HG02571 (cell line): Measurements from ENCODE around the gene CD81.
"Not testable (repeated sequence)": the region's sequence is repeated elsewhere in the genome, so short reads cannot be mapped to it uniquely, and the experiment has no call there.

Experiments used
- ATAC-seq: cut with Tn5 transposase; IDR thresholded peaks from one replicate; pipeline ENCODE4 v1.9.1; 2021; ENCODE audit warnings: mild to moderate bottlenecking, moderate library complexity; ENCODE audit not compliant: unreplicated experiment

Gene CD81

DNA sequence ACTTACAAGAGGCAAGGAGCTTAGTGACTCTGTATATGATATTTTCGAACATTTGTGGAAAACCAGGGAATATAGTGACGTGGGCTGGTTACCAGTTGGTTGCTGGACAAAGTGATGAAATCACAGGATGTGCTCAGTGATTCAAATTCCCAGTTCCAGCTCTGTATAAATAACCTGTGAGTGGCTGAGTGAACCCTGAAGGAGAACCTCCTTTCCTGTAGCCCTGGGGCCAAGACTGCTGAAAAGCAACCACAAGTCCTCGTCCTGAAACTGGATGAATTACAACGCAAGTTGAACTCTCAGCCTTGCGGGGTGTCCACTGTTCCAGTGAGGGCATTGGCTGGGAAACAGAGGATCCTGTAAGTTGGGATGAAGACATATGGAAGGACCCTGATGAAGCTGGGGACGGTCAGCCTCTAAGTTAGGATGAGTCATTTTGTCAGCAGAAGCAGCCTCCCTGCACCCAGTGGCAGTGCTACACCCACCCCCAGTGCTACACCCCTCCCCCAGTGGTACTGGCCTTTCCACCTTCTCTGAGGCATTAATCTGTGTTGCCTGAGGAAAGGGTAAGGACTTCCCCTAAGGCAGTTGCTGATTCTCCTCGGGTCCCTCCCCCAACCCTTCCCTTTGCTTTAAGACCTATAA, 22.0 kb upstream of the CD81 start:
- ATAC-seq = no peak

DNA sequence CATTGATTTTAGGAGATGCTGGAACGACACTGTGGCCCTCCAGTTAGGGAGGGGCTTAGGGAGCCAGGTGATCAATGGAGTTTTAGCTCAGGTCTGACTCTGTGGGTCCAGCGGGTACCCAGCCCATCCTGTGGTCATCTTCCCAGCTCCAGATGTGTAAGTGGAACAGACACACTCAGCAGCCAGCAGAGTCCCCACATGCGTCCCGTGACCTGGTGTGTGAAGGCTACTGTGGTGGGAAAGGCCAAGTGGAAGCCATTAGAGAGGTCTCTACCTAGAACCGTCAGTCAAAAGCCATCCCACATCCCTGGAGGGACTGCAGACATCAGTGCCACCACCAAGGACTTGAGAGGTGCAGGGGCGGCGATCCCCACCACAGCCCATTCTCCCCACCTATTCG, 19.9 kb upstream of the CD81 start:
- ATAC-seq = no peak

DNA sequence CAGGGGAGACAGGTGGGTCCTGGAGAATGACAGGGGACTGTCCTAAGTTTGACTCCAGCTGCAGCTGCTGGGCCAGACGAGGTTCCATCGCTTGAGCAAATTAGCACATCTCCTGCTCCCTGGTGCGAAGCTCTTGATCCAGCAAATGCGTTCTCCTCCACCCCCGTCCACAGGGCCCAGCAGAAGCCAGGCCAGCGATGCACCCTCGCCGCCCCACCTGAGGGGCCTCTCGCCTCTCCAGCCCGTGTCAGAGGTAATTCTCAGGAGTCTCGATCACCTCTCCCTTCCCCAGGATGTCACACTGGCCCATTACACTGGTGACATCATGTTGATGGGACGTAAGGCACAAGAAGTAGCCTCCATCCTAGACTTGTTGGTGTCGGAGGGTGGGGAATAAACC, 19.5 kb upstream of the CD81 start:
- ATAC-seq = not testable (repeated sequence)

DNA sequence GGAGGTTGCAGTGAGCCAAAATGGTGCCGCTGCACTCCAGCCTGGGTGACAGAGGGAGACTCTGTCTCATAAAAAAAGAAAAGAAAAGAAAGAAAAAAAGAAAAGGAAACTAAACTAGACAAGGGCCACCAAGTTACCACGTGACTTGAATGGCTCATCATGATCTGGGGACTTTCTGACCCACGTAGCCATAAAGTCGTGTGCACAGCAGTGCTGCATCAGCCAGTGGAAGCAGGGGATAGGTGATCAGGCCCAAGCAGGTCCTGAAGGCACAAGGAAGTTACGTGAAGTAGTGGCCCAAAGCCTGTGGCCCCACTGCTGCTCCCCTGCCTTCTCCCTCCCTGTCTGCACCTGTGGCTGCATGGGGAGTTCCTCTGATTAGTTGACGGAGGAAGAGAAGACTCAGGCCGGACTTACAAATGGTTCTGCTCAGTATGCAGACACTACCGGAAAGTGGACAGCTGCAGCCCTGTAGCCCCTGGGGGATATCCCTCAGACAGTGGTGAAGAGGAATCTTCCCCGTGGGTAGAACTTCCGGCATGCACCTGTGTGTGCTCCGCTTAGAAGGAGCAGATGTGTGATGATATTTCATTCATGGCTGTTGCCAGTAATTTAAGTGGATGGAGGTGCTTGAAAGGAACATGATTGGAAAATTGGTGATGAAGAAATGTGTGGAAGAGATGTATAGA, 18.2 kb upstream of the CD81 start:
- no peak for ATAC-seq

DNA sequence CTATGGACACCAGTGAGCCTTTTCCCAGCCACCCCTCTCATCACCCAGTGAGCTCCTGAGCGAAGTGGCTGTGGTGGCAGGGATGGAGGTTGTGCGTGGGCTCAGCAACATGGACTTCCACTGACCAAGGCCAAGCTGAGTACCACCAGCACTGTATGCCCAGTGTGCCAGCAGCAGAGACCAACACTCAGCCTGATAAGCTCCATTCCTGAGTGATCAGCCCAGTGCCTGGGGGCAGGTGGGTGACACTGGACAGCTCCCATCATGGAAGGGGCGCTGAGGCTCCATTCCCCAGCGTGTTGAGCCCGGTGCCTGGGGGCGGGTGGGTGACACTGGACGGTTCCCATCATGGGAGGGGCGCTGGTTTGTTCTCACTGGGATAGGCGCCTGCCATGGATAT, 17.6 kb upstream of the CD81 start:
- ATAC-seq = no peak

DNA sequence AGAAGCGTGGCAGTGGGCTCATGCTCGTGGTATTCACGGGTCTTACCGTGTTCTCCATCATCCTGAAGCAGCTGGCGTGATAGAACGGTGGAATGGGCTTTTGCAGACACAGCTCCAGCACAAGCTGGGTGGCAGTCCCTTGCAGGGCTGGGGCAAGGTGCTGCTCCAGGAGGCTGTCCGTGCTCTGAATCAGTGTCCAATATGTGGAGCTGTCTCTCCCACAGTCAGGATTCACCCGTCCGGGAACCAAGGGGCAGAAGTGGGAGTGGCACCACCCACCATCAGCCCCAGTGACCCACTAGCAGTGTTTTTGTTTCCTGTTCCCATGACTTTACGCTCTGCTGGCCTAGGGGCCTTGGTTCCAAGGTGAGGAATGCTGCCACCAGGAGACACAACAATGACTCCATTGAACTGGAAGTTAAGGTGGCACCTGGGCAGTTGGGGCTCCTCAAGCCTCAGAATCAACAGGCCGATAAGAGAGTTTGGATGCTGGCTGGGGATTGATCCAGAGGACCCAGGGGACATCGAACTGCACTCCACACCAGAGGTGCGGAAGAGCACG, 16.9 kb upstream of the CD81 start:
- no peak for ATAC-seq

DNA sequence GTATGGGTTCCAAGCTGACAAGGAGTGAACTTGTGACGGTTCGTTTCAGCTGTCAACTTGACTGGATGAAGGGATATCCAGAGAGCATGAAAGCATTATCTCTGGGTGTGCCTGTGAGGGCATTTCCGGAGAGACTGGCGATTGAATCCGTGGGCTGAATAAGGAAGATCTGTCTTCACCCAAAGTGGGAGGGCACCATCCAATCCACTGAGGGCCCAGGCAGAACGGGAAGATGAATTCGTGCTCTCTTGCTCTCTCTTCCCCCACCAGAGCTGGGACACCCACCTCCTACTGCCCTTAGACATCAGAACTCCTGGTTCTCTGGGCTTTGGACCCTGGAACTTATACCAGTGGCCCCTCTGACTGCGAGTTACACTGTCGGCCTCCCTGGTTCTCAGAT, 15.5 kb upstream of the CD81 start:
- ATAC-seq = no peak

DNA sequence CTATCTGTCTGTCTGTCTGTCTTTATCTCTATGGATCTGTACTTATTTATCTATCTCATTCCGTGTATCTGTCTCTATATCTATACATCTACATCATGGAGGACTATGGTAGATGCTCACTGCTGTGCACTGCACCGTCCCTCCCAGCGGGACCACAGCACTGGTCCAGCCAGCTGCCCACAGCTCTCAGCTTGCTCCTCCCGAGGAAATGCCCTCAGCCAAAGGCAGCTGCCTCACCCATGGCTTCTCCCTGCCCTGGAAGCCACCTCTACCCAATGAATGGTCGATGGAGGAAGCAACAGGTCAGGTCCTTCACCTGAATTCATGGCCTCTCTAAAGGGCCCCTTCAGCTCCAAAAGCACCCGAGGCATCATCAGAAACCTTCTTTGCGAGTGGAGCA, 14.7 kb upstream of the CD81 start:
- no peak for ATAC-seq

DNA sequence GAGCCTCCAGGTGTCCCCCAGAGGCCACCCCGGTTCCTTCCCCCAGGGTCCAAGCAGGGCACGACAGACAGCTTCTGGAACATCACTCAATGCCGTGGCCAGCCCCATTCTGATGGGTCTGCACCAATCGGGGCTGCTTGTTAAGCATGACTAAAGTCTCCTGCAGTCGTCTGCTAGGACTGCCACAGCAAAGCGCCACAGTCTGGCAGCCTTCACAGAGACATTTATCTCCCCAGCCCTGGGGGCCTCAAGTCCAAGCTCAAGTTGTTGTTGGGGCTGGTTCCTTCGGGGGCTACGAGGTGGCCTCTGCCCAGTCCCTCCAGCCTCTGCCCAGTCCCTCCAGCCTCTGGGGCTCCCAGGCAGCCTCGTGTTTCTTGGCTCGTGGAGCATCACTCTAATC, 14.0 kb upstream of the CD81 start:
- no peak for ATAC-seq

DNA sequence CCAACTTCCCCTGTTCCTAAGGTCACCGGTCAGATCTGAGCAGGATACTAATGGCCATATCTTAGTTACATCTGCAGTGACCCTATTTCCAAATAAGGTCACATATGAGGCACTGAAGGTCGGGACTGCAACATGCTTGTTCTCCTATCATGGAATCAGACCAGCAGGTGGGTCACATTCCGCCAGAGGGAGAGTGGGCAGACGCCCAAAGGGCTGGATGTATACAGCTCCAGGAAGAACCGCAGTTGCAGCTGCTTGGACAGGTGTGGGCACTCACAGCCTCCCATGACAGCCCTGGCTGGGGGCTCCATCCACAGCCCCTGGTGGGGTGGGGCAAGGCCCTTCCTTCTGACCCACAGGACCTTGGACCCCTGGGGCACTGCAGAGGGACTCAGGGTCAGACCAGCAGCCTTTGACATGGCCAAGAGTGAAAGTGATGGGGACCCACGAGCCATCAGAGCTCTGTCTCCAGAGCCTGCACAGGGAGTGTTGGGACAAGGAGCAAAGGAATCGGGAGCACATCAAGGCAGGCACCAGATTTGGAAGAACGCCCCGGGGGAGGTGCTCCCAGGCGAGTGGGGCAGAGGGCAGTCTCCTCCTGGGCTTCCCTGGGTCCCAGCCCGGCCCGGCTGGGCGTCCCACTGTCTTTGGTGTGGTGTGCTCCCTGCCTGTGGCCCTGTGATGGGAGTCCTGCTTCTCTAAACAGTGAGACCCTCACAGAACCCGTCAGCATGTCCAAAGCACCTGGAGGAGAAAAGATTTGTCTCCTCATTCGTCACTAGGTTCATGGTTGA, 13.3 kb upstream of the CD81 start:
- no peak for ATAC-seq

DNA sequence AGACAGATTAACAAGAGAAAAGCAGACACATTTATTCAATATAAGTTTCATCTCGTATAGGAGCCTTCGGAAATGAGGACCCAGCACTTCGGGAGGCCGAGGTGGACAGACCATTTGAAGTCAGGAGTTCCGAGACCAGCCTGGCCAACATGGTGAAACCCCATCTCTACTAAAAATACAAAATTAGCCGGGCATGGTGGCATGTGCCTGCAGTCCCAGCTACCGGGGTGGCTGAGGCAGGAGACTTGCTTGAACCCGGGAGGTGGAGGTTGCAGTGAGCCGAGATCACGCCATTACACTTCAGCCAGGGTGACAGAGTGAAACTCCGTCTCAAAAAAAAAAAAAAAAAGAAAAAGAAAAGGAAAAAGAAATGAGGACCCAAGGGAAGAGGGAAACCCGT, 12.7 kb upstream of the CD81 start:
- ATAC-seq = not testable (repeated sequence)

DNA sequence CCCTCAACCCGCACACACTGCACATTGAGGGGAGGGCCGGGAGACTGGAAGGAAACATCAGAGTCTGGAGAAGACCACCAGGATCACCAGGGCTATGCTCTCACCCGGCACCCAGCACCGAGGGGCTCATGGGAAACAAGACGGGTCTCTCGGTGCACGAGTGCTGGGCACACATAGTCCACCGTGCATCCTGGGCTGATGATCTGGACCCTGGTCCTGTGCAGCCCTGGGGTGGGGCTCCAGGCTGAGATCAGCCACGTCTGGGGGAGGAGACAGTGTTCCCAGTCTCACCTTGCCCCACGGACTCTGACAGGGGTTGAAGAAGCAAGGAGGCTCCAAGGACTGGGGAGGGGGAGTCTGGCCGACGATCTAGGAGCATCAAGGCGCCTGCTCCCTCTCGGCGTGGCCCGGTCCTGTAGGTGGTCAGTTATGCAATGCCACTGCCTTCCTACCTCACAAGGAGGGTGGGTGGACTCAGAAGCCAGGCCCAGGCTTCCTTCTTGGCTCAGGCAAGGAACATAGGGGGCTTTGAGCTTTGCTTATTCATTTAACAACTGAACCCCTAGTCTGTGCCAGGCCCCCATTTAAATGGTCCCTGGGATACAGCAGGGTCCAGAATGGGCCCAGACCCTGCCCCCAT, 11.4 kb upstream of the CD81 start:
- no peak for ATAC-seq

DNA sequence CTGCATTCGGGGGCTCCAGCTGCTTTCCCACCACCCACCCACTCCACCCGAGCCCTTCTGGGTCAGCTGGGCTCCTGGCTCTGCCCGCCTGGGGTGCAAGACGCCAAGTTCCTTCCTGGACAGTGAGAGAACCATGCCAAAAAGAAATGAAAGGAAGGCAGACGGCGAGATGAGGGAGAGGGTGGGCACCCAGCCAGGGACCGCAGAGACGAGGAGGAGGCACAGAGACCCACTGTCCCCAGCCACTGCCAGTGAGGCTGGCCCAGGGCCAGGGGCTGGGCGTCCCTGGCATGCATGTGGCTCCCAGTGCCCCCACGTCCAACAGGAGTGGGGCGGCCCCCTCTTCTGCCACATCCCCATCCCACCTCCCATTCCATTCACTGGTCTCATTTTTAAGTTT, 10.8 kb upstream of the CD81 start:
- ATAC-seq = no peak

DNA sequence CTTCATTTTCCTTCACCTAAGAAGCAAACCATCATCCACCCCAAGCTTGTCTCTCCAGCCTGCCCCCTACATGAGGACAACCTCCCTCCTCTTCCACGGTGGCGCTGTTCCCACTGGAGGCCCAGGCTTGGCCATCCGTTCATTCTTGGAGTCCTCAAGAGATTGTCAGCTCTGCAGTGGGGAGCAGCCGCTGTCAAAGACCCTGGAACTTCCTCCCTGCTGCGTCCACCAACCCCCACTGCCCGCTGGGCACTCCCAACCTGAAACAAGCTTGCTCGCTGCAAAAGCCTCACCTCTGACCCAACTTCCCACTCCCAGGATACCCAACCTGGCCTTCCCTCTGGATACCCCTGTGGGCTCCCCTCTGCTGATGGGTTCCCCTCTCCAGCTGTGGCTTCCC, 10.4 kb upstream of the CD81 start:
- ATAC-seq = no peak

DNA sequence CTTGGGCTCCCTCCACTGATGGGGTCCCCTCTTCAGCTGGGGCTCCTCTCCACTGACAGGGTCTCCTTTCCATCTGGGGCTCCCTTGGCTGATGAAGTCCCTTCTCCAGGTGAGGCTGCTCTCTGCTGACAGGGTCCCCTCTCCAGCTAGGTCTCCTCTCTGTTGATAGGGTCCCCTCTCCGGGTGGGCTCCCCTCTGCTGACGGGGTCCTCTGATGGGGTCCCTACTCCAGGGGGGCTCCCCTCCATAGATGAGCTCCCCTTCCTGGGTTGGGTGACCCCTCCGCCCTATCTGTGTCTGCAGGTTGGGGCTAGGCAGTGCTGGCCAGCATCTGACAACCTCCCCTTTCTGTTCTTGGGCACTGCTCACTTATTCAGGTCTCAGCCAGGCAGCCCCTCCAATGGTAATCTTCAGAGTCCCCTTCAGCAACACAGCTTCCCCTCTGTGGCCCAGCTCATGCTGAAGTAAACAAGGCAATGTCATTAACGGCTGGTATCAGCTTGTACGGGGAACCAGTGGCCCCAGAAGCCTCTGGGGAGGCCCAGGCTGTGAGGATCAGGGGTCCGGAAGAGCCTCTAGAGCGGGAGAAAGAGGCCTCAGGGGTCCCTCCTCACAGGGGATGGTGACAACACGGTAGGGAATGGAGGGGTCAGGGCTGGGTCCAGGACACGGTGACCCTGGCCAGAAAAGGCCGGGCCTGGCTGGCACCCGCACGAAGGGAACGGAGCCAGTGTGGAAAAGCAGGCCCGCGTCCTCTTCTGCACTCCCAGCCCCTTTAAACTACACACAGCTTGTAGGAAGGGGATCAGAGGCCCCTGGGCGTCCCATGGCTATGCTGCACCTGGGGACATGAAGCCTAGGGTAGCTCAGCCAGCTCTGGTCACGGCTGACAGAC, 9.6 kb upstream of the CD81 start:
- no peak for ATAC-seq

DNA sequence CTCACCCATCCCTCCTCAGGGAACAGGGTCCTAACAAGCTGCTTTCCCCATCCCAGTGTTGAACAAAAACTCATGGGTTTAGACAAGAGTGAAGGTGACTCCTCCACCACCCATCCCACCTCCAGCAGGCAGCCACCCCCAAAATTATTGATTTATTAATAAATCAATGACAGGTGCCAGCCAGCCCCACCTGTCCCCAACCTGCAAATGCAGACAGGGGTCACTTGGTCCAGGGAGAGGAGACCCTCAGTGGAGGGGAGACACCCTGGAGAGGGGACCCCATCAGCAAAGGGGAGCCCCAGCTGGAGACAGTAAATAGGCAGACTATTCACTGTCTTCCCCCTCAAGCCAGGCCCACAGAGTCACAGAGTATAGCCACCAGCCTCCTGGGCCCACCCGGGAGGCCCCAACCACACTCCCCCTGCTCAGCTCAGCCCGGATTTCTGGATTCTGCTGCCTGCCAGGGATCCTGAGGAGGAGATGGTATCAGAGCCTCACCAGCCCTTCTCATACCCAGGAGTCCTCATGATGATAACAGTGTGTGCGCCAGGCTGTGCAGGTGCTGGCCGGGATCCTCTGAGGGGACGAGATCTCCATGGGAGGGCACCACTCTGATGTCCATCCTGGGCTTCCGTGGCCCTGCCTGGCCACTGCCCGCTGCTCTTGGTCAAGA, 8.8 kb upstream of the CD81 start:
- no peak for ATAC-seq

DNA sequence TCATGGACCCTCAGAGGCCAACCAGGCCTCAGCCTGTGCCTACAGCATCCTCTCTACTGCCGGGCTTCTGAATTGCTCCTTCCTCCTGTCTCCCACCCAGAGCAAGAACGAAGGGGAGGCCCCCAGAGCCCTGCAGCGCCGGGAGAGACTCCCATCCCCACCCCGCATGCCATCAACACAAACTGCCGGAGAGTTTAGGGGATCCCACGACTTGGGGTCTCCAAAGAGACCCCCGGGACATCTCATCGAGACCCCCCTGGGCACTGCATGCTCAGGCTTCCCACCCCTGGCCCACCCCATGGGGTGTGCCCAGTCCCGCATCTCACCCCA, 8.3 kb upstream of the CD81 start:
- ATAC-seq = no peak

DNA sequence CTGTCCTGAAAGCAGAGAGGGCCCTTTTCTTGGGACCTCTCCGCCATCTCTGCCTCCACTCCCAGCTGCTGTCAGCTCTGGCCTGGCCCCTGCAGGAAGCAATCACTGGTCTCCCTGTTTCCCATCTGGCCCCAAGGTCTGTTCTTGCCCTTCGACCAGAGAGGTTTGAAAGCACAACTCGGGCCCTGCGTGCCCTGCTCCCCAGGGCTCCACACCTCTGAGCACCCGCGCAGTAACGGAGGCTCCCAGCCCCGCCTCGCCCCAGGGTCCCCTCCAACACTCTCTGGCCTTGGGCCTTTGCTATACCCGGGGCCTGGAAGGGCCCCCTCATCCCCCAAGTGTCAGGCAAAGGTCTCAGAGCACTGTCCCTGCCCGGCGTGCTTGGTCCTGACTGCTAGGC, 7.8 kb upstream of the CD81 start:
- no peak for ATAC-seq

DNA sequence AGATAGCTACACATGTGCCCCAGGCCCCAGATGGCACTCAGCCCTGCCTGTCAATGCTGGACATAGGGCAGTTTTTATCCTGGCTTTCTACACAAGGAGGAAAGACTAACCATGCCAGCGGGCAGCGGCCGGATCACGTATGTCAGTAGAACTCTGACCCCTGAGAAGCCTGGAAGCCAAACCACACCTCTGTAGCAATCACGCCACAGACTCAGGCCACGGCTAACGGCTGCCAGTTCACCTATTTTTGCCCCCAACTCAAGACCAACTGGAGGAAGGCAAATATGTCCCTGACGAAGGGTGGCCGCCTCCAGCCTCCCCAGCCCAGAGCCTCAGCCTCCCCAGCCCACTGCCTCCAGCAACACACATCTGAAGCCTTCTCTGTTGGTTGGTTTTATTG, 7.2 kb upstream of the CD81 start:
- ATAC-seq = no peak
